ENCODE results near the gene SERPINB1. TPM values are rescaled to one million over a fixed set of nuclear protein-coding genes. Genes with fewer than 3 reads are reported as not detected.

Gene SERPINB1
- total RNA-seq, 1 experiment from 2014 or later, result 18.4 TPM

GRCh38 chr6:2868637-2869036 is 27.0 kb upstream of the SERPINB1 start:
- H3T11ph ChIP-seq (ENCODE audit: low read length), result no peak overlapping the region
- H4K91ac ChIP-seq (ENCODE audit: insufficient read length, low read depth, low read length), result no peak overlapping the region
- peaks cover 2% of the 10 kb centered on the region; the same call in 1 of the 2 replicates for H3K27me3 Mint-ChIP-seq (ENCODE audit: low read depth)
- no peak overlapping the region for H2AFZ ChIP-seq (ENCODE audit: low read length)
- H3K27me3 ChIP-seq (ENCODE audit: insufficient read depth, low read length), result no peaks in the 10 kb centered on the region
- no peak overlapping the region for H2BK15ac ChIP-seq (ENCODE audit: low read depth, low read length)
- H2BK12ac ChIP-seq (ENCODE audit: insufficient read length, low read depth, low read length), result no peak overlapping the region
- peaks cover 15% of the 10 kb centered on the region for H3K4me1 ChIP-seq (ENCODE audit: insufficient read depth, low read length)
- H4K5ac ChIP-seq (ENCODE audit: insufficient read length, low read depth, low read length), result no peak overlapping the region
- DNase-seq, result no peak
- H3K4ac ChIP-seq (ENCODE audit: low read depth, low read length), result no peak overlapping the region
- H3K27ac Mint-ChIP-seq, result peak overlapping the region in 2 of 3 experiments; percentile 45 to 77; a peak in 3 of 7 replicates
- no peak overlapping the region for H3K27ac ChIP-seq (ENCODE audit: insufficient read length, low read depth, low read length)
- no peak overlapping the region for H2BK120ac ChIP-seq (ENCODE audit: low read depth, low read length, poor library complexity, severe bottlenecking)
- TF ChIP-seq, protein P1, sequence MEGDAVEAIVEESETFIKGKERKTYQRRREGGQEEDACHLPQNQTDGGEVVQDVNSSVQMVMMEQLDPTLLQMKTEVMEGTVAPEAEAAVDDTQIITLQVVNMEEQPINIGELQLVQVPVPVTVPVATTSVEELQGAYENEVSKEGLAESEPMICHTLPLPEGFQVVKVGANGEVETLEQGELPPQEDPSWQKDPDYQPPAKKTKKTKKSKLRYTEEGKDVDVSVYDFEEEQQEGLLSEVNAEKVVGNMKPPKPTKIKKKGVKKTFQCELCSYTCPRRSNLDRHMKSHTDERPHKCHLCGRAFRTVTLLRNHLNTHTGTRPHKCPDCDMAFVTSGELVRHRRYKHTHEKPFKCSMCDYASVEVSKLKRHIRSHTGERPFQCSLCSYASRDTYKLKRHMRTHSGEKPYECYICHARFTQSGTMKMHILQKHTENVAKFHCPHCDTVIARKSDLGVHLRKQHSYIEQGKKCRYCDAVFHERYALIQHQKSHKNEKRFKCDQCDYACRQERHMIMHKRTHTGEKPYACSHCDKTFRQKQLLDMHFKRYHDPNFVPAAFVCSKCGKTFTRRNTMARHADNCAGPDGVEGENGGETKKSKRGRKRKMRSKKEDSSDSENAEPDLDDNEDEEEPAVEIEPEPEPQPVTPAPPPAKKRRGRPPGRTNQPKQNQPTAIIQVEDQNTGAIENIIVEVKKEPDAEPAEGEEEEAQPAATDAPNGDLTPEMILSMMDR (conservative IDR thresholded peaks at IDR 0.05), result no peak
- no peak overlapping the region for H3K56ac ChIP-seq (ENCODE audit: insufficient read length, low read depth, low read length)
- H3K23me2 ChIP-seq (ENCODE audit: insufficient read length, low read depth, low read length, poor library complexity, severe bottlenecking), result no peaks in the 10 kb centered on the region
- H3K9me3 ChIP-seq (ENCODE audit: control insufficient read depth, low read depth, low read length), result no peaks in the 10 kb centered on the region
- no peak overlapping the region for H3K23ac ChIP-seq (ENCODE audit: insufficient read length, low read depth, low read length)
- H3K4me2 ChIP-seq (ENCODE audit: insufficient read depth, insufficient read length, low read length), result no peak overlapping the region
- no peak overlapping the region for H2AK5ac ChIP-seq (ENCODE audit: insufficient read length, low read length)
- no peak overlapping the region for H3K9ac ChIP-seq (ENCODE audit: extremely low read depth, insufficient read length, low read length)
- H2BK5ac ChIP-seq (ENCODE audit: insufficient read length, low read length), result no peak overlapping the region
- WGBS (ENCODE audit: extremely low coverage, insufficient read length, low lambda C conversion rate), result no CpG with 5 or more reads among the region's 6 CpGs
- no peaks in the 10 kb centered on the region for H3K79me1 ChIP-seq (ENCODE audit: insufficient read depth, low read depth, low read length, poor library complexity, severe bottlenecking)
- no peak overlapping the region for H3K18ac ChIP-seq (ENCODE audit: insufficient read length, low read depth, low read length)
- no peak overlapping the region for H2BK20ac ChIP-seq (ENCODE audit: low read depth, low read length, poor library complexity, severe bottlenecking)
- H3K36me3 Mint-ChIP-seq (ENCODE audit: insufficient read depth in 1 of 3, low read depth in 3 of 3), result peaks cover 3 to 12% (median 3%) of the 10 kb centered on the region in 3 experiments; a peak in 3 of 7 replicates
- H3K9me3 Mint-ChIP-seq, result peaks cover 0 to 2% of the 10 kb centered on the region in 2 experiments; a peak in 3 of 5 replicates
- H3K4me1 Mint-ChIP-seq, result peaks cover 66 to 70% of the 10 kb centered on the region in 2 experiments
- no peak overlapping the region for H4K8ac ChIP-seq (replicated peaks; ENCODE audit: insufficient read length, low read depth, low read length)
- H3K4me3 Mint-ChIP-seq, result no peak overlapping the region
- H4K20me1 ChIP-seq (ENCODE audit: control insufficient read depth, insufficient read depth, insufficient read length), result no peaks in the 10 kb centered on the region
- H3K79me2 ChIP-seq (ENCODE audit: insufficient read depth, low read length), result no peaks in the 10 kb centered on the region
- H3K14ac ChIP-seq (ENCODE audit: insufficient read depth, low read length), result no peak overlapping the region
